Lung (tissue), 12 donors: ENCODE results near the gene DCUN1D1. TPM values are rescaled to one million over a fixed set of nuclear protein-coding genes. Genes with fewer than 3 reads are reported as not detected.

Experiments
- ATAC-seq: fragments of 200-7000 bp; cut with Tn5 transposase; one replicate; pipeline ENCODE4 v1.9.1; 2020; ENCODE audit warnings: moderate number of reproducible peaks; ENCODE audit not compliant: insufficient read depth, low FRiP score
- DNase-seq, 3 donors: peaks; one replicate each; pipeline ENCODE4 v3.0.0-alpha.2; 2013 to 2017
- H3K27ac ChIP-seq, 2 donors: one replicate each; pipeline ENCODE4 v1.5.1; 2013; ENCODE audit warnings: mild to moderate bottlenecking in 2 of 2, moderate library complexity in 2 of 2, control low read depth in 1 of 2, inconsistent platforms in 1 of 2, low read depth in 1 of 2, low read length in 1 of 2
- H3K27me3 ChIP-seq, 3 donors: one replicate each; pipeline ENCODE4 v1.5.1; 2013; ENCODE audit warnings: low read length in 2 of 3; ENCODE audit not compliant: control insufficient read depth in 3 of 3, insufficient read depth in 3 of 3
- H3K36me3 ChIP-seq, 4 donors: one replicate each; pipeline ENCODE4 v1.5.1; 2013; ENCODE audit warnings: low read length in 4 of 4, mild to moderate bottlenecking in 1 of 4, moderate library complexity in 1 of 4; ENCODE audit not compliant: control insufficient read depth in 4 of 4, insufficient read depth in 4 of 4
- H3K4me1 ChIP-seq, 5 donors: one replicate each; pipeline ENCODE4 v1.5.1; 2013; ENCODE audit warnings: low read length in 5 of 5, mild to moderate bottlenecking in 2 of 5, moderate library complexity in 1 of 5; ENCODE audit not compliant: control insufficient read depth in 5 of 5, insufficient read depth in 5 of 5
- H3K4me3 ChIP-seq: one replicate; pipeline ENCODE4 v1.5.1; 2013; ENCODE audit warnings: mild to moderate bottlenecking, control low read depth, moderate library complexity
- H3K9ac ChIP-seq, 2 donors: one replicate each; pipeline ENCODE4 v1.5.1; 2013; ENCODE audit warnings: low read length in 2 of 2, control low read depth in 1 of 2; ENCODE audit not compliant: insufficient read depth in 1 of 2
- H3K9me3 ChIP-seq, 4 donors: one replicate each; pipeline ENCODE4 v1.5.1; 2013; ENCODE audit warnings: low read length in 3 of 4, mild to moderate bottlenecking in 1 of 4, moderate library complexity in 1 of 4; ENCODE audit not compliant: control insufficient read depth in 4 of 4, insufficient read depth in 3 of 4
- CTCF ChIP-seq: IDR thresholded peaks from 2 replicates; pipeline ENCODE4 v1.5.1; 2012; ENCODE audit warnings: mild to moderate bottlenecking; ENCODE audit errors: control extremely low read depth, extremely low read depth
- WGBS, 2 donors: extraction: QIAGEN DNeasy Blood & Tissue Kit; methylation state at CpG; one replicate each; pipeline ENCODE4 v1.1.7; 2013; 5-methylcytosine and 5-hydroxymethylcytosine counted together
- polyA plus RNA-seq, 2 donors: library from polyadenylated mRNA; stranded (reverse); fragments of 200-250 nt; gene quantifications; one replicate each; pipeline ENCODE4 v1.2.1, GENCODE V29; 2013
- total RNA-seq, 2 donors: library from RNA; depleted of rRNA in 1 of 2; stranded (reverse); fragments of >200 nt in 1 of 2; gene quantifications; one replicate each; pipeline ENCODE4 v1.2.1, GENCODE V29; 2014 to 2021
- donor health status: control.
- donor health status: control.
- donor health status: Bipolar disorder and iron deficiency.
- donor health status: healthy.
- donor health status: DM: yes; HTN: yes; CAD: no.

The DCUN1D1 gene
- total and polyA plus RNA-seq, 4 donors = 6.8 to 54.7 (median 23.5) TPM

- no peak overlapping the region for H3K4me3 ChIP-seq
- H3K27me3 ChIP-seq = no peaks in the 10 kb centered on the region
- peaks cover 2 to 13% (median 4%) of the 10 kb centered on the region in 4 donors for H3K36me3 ChIP-seq
- 91 to 97% methylated on average over 3 of the region's 3 CpGs for WGBS, 2 donors
- no peak overlapping the region for H3K27ac ChIP-seq
- no peaks in the 10 kb centered on the region for H3K9me3 ChIP-seq
- H3K4me1 ChIP-seq = peaks cover 0 to 2% (median 0%) of the 10 kb centered on the region in 5 donors
- ATAC-seq = no peak
- no peak overlapping the region for H3K9ac ChIP-seq
- TF ChIP-seq CTCF = no peak
- no peak for DNase-seq
These were observed 63.2 kb downstream of the DCUN1D1 start for GRCh38 chr3:182917134-182917533.

- Histone ChIP-seq H3K4me3 (no peak overlapping the region), H3K27ac (no peak overlapping the region), H3K4me1 (peaks cover 0 to 2% (median 0%) of the 10 kb centered on the region in 5 donors), H3K9ac (no peak overlapping the region), H3K36me3 (peaks cover 2 to 16% (median 7%) of the 10 kb centered on the region in 4 donors), H3K27me3 (no peaks in the 10 kb centered on the region), H3K9me3 (no peaks in the 10 kb centered on the region)
- TF ChIP-seq CTCF = no peak
- ATAC-seq (no peak), DNase-seq (no peak)
- WGBS, 2 donors = 90 to 91% methylated on average over 1 of the region's 1 CpG
These were observed 66.0 kb downstream of the DCUN1D1 start for GRCh38 chr3:182914341-182914740.

- H3K4me3 ChIP-seq = no peak overlapping the region
- peaks cover 2 to 14% (median 7%) of the 10 kb centered on the region in 4 donors for H3K36me3 ChIP-seq
- no peaks in the 10 kb centered on the region for H3K27me3 ChIP-seq
- H3K27ac ChIP-seq = no peak overlapping the region
- H3K9me3 ChIP-seq = no peaks in the 10 kb centered on the region
- no peak for TF ChIP-seq CTCF
- no peak for ATAC-seq
- no peak for DNase-seq
- H3K4me1 ChIP-seq = peaks cover 0 to 2% (median 0%) of the 10 kb centered on the region in 5 donors
- H3K9ac ChIP-seq = no peak overlapping the region
- WGBS, 2 donors = 43 to 68% methylated on average over 4 of the region's 4 CpGs
These were observed 66.4 kb downstream of the DCUN1D1 start for GRCh38 chr3:182913889-182914288.

GRCh38 chr3:182912474-182912873, 67.9 kb downstream of the DCUN1D1 start:
- peaks cover 2 to 14% (median 8%) of the 10 kb centered on the region in 4 donors for H3K36me3 ChIP-seq
- DNase-seq (no peak), ATAC-seq (no peak)
- H3K27me3 ChIP-seq = no peaks in the 10 kb centered on the region
- H3K4me1 ChIP-seq = peaks cover 0 to 2% (median 0%) of the 10 kb centered on the region in 5 donors
- WGBS, 2 donors = 61 to 80% methylated on average over 5 of the region's 5 CpGs
- H3K4me3 ChIP-seq = no peak overlapping the region
- no peaks in the 10 kb centered on the region for H3K9me3 ChIP-seq
- TF ChIP-seq CTCF = no peak
- no peak overlapping the region for H3K9ac ChIP-seq
- H3K27ac ChIP-seq = no peak overlapping the region
